HepG2 (cell line): ENCODE data around the gene NAA15. TPM values are rescaled to one million over a fixed set of nuclear protein-coding genes. Genes with fewer than 3 reads are reported as not detected.

Source experiments
- ARHGAP35 ChIP-seq: sonication (generic); formaldehyde crosslinking; IDR thresholded peaks from 2 replicates; pipeline ENCODE4 v1.9.0; 2022; ENCODE audit warnings: mild to moderate bottlenecking, inconsistent platforms, moderate library complexity, missing genetic modification reagents, borderline replicate concordance
- ARID2 ChIP-seq: sonication (generic); formaldehyde crosslinking; IDR thresholded peaks from 2 replicates; pipeline ENCODE4 v1.8.1; 2022; ENCODE audit warnings: mild to moderate bottlenecking, missing genetic modification reagents, borderline replicate concordance
- ATF7-NPFF ChIP-seq: sonication (generic); formaldehyde crosslinking; IDR thresholded peaks from 2 replicates; pipeline ENCODE4 v1.8.1; 2023; ENCODE audit warnings: mild to moderate bottlenecking, low read depth, missing genetic modification reagents, moderate library complexity
- EEA1 ChIP-seq: sonication (generic); formaldehyde crosslinking; IDR thresholded peaks from 2 replicates; pipeline ENCODE4 v1.5.1; 2020; ENCODE audit warnings: mild to moderate bottlenecking, missing genetic modification reagents, borderline replicate concordance
- ZNF235 ChIP-seq: sonication (generic); formaldehyde crosslinking; IDR thresholded peaks from 2 replicates; pipeline ENCODE4 v1.8.1; 2023; ENCODE audit warnings: mild to moderate bottlenecking, missing genetic modification reagents, borderline replicate concordance
- ZNF343 ChIP-seq: sonication (generic); formaldehyde crosslinking; IDR thresholded peaks from 2 replicates; pipeline ENCODE4 v1.4.0; 2020; ENCODE audit warnings: mild to moderate bottlenecking, missing genetic modification reagents
- ZNF564 ChIP-seq: sonication (generic); formaldehyde crosslinking; IDR thresholded peaks from 2 replicates; pipeline ENCODE4 v1.8.1; 2023; ENCODE audit warnings: mild to moderate bottlenecking, missing genetic modification reagents
- ZSCAN12 ChIP-seq: sonication (generic); formaldehyde crosslinking; IDR thresholded peaks from 2 replicates; pipeline ENCODE4 v1.9.0; 2021; ENCODE audit warnings: mild to moderate bottlenecking, missing genetic modification reagents
- polyA plus RNA-seq, 8 experiments: library from polyadenylated mRNA; depleted of rRNA in 3 of 8; stranded (reverse) in 7 of 8; unstranded in 1 of 8; fragments of >200 nt; fragmentation: Illumina TruSeq in 4 of 8; extraction: Trizol in 4 of 8; gene quantifications; 2 replicates each; pipeline versions ENCODE4 v1.2.1 to v1.2.3, GENCODE V29; 2011 to 2016; ENCODE audit warnings: low read depth in 4 of 8, missing spikeins in 1 of 8, mixed read lengths in 1 of 8; ENCODE audit not compliant: insufficient read depth in 1 of 8
- total RNA-seq, 5 experiments: library from RNA; depleted of rRNA; stranded (reverse); fragments of >200 nt; fragmentation: Illumina TruSeq; extraction: Trizol; gene quantifications; 2 replicates each; pipeline ENCODE4 v1.2.3, GENCODE V29; 2016; ENCODE audit warnings: low read depth in 1 of 5
- TF ChIP-seq, protein P1 (sequence below): sonication (generic); formaldehyde crosslinking; IDR thresholded peaks from 2 replicates; pipeline ENCODE4 v1.5.1; 2020; ENCODE audit warnings: mild to moderate bottlenecking, missing genetic modification reagents, borderline replicate concordance
- TF ChIP-seq, protein P2 (sequence below): sonication (generic); formaldehyde crosslinking; IDR thresholded peaks from 2 replicates; pipeline ENCODE4 v1.5.0; 2020; ENCODE audit warnings: mild to moderate bottlenecking, missing genetic modification reagents

Gene NAA15
- total and polyA plus RNA-seq, 2 of the 13 experiments (the other 11 are each of a cell fraction or from before 2014, with no cell fraction given), result 6.2 to 50.2 TPM

DNA sequence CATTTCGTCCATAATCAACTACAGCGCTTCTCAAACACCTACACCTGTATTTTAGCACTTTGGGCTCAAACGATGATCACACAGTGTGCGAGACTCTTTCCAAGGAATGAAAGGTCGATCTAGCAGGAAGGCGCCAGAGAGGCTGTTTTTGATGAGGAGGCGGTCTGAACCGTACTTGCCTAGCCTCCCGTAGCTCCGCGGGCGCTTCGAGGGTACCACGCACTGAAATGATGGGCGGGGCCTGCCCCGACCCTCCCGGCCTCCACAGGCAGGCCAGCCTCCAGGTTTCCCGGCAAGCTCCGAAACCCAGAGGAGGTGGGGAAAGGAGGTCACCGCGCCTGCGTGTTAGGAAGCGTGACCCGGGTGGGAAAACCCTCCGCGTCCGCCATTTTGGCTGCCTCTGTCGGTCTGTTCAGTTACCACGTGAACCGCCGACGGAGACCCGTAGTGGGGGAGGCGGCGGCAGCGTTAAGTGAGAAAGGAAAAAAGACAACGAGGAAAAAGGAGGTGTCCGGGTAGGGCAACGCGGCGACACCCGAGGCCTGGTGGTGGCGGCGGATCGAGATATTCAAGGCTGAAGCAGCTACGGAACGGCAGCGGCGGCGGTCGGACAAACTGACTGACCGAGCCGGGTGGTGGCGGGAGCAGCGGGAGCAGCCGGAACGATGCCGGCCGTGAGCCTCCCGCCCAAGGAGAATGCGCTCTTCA is at the start of gene NAA15 (continued):
- TF ChIP-seq, protein P1, sequence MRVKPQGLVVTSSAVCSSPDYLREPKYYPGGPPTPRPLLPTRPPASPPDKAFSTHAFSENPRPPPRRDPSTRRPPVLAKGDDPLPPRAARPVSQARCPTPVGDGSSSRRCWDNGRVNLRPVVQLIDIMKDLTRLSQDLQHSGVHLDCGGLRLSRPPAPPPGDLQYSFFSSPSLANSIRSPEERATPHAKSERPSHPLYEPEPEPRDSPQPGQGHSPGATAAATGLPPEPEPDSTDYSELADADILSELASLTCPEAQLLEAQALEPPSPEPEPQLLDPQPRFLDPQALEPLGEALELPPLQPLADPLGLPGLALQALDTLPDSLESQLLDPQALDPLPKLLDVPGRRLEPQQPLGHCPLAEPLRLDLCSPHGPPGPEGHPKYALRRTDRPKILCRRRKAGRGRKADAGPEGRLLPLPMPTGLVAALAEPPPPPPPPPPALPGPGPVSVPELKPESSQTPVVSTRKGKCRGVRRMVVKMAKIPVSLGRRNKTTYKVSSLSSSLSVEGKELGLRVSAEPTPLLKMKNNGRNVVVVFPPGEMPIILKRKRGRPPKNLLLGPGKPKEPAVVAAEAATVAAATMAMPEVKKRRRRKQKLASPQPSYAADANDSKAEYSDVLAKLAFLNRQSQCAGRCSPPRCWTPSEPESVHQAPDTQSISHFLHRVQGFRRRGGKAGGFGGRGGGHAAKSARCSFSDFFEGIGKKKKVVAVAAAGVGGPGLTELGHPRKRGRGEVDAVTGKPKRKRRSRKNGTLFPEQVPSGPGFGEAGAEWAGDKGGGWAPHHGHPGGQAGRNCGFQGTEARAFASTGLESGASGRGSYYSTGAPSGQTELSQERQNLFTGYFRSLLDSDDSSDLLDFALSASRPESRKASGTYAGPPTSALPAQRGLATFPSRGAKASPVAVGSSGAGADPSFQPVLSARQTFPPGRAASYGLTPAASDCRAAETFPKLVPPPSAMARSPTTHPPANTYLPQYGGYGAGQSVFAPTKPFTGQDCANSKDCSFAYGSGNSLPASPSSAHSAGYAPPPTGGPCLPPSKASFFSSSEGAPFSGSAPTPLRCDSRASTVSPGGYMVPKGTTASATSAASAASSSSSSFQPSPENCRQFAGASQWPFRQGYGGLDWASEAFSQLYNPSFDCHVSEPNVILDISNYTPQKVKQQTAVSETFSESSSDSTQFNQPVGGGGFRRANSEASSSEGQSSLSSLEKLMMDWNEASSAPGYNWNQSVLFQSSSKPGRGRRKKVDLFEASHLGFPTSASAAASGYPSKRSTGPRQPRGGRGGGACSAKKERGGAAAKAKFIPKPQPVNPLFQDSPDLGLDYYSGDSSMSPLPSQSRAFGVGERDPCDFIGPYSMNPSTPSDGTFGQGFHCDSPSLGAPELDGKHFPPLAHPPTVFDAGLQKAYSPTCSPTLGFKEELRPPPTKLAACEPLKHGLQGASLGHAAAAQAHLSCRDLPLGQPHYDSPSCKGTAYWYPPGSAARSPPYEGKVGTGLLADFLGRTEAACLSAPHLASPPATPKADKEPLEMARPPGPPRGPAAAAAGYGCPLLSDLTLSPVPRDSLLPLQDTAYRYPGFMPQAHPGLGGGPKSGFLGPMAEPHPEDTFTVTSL (CRISPR knock-in tag), result no peak
- TF ChIP-seq ARHGAP35 (CRISPR knock-in tag) (no peak; the same call in 1 of the 2 replicates), ZNF564 (CRISPR knock-in tag) (no peak), ATF7-NPFF (CRISPR knock-in tag) (peak; percentile 10), EEA1 (CRISPR knock-in tag) (no peak; the same call in 1 of the 2 replicates), ARID2 (no peak), ZNF235 (CRISPR knock-in tag) (no peak), ZSCAN12 (no peak), ZNF343 (no peak)
- TF ChIP-seq, protein P2, sequence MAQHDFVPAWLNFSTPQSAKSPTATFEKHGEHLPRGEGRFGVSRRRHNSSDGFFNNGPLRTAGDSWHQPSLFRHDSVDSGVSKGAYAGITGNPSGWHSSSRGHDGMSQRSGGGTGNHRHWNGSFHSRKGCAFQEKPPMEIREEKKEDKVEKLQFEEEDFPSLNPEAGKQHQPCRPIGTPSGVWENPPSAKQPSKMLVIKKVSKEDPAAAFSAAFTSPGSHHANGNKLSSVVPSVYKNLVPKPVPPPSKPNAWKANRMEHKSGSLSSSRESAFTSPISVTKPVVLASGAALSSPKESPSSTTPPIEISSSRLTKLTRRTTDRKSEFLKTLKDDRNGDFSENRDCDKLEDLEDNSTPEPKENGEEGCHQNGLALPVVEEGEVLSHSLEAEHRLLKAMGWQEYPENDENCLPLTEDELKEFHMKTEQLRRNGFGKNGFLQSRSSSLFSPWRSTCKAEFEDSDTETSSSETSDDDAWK (CRISPR knock-in tag), result no peak
- TF ChIP-seq, all 625 proteins: peak for 231
